NCI-H1092 treated with DMSO at 0.1 percent for 48 hours (cell line): ENCODE results near the gene ZC3H18.
A peak's percentile ranks its signal among the peaks of the same experiment; 100 is the strongest.

ENCODE experiments used
- DNase-seq: peaks from one replicate; lab custom pipeline; 2025; lab: John Stamatoyannopoulos, UW

The ZC3H18 gene

DNA sequence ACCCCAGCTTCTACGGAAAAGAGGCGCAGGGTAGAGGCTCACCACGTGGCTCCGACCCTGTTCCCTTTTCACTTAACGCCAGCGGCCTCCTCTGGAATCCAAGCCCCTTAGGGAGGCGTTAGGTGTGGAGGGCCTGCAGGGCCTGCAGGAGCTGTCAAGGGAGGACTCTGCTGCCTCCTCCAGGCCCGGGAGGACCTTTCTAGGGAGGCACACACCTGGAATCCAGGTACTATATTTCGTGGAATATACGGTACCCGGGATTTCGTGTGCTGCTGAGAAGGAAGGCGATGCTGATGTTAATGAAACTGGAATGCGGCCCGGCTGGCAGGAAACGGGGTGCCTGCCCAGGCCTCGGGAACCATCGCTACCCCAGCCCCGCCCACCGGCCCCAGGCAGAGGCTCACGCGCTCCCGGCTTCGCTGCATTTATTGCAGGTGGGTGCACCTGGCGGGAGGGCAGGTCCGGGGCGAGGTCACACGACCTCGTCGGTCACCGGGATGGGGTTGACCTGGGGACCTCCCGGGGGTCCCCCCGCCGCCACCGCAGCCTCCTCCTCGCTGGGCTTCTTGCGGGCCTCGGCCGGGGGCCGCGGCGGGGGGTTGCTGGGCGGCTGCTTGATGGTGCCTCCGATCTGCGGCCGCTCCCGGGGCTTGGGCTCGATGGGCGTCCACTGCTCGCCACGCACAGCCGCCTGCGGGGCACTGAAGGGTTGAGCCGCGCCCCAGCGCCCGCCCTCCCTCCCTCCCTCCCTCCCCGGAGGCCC is 72.9 kb downstream of the ZC3H18 start:
- no peak for DNase-seq

DNA sequence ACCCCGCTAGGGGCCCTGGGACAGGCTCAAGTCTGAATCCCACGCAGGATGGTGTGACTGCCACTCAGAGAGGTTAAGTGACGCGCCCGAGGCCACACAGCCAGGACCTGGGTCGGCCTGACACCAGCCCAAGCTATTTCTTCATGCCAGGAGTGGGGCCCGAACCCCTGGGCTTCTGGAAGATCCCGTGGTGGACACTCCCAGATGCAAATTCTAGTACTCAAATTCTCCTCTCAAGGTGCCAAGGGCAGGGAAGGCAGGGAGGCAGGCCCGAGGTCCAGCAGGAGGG is 73.4 kb downstream of the ZC3H18 start:
- no peak for DNase-seq

DNA sequence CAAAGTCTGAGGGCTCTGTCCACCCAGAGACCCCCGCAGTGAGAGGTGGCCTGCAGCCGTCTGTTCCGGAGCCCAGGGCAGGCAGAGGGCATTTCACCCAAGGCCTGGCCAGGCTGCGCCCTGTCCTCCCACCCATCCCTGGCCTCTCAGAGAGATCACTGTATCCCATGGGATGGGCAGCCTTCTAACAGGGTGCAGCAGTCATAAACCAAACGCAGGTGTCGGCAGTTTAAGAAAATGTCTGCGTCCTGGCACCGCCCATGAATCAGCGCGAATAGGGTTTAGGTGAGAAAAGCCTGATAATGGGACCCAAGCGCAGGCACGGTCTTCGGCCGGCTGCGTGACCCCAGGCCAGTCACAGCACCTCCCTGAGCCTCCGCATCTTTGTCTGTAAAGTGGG is 75.3 kb downstream of the ZC3H18 start:
- no peak for DNase-seq

DNA sequence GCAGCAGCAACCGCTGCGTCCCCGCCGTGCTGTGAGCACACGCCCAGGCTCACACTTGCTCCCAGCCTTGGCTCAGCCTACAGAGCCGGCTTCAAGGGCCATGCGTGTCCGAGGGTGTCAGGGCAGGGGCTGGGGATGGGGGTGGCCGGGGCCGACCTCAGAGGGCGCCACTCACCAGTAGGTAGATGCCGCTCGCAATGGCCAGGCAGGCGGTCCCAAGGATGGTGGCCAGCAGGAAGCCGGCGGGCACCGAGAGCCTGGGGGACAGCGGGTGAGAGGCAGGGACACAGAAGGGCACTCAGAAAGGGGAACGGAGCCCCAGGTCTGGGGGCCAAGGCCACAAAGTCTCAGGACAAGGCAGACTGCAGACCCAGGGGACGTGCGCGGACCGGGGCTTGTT is 75.7 kb downstream of the ZC3H18 start:
- DNase-seq = no peak

DNA sequence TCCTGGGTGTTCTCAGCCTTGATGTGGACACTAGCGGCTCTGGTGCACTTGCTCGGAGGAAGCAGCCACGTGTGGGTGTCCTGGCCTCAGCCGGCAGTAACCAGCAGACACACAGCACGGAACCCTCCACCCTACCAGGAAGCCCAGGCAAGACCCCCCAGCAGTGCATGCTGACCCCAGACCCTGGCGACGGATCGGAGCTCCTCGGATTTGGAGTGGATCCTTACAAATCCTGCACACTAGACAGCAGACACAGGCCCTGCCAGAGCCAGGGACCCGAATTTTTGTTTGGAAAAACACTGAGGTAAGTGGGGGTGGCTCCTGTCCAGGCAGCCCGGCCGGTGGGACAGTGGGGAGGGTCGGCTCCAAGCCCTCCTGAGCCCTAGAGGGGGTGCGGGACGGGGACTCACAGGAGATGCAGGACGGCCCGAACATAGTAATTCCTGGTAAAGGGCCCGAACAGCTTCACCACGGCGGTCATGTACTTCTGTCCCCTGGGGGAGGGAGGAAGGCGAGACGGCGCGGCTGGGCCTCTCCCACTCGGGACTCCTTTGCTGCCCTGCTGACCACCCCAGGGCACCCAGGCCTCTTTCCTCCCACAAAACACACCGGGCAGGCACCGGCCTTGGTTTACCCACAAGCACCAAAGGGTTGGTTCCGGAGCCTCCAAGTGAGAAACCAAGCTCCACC is 76.3 kb downstream of the ZC3H18 start:
- no peak for DNase-seq

DNA sequence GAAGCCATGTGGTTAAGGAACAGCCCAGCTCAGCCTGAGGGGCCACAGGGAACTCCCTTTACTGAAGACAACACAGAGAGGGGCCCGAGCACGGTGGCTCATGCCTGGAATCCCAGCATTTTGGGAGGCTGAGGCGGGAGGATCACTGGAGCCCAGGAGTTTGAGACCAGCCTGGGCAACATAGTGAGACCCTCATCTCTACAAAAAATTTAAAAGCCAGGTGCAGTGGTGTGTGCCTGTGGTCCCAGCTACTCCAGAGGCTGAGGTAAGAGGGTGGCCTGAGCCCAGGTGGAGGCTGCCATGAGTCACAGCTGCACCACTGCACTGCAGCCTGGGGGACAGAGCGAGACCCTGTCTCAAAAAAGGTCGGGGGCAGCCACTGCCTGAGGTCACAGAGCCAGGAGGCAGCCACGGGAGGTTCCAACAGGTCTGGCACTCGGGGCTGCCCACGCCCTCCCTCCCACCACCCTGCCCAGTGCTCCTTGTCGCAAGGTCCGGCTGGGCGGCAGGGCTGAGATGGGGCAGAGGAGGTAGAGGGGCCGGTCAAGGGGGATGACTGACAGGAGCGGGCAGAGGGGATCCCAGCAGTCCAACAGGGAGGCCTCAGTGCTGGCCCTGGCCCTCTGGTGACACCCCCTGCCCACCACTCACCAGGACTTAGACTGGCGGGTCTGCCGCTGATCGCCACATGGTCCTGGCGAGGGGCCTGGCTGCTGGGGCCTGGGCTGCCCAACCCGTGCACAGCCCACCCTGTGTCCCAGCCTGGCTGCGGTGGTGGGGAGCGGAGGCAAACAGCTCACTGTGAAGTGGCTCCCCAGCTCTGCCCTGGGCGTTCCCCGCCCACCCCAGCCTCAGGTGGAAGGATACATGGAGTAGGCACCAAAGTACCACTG is 77.2 kb downstream of the ZC3H18 start:
- DNase-seq = no peak

DNA sequence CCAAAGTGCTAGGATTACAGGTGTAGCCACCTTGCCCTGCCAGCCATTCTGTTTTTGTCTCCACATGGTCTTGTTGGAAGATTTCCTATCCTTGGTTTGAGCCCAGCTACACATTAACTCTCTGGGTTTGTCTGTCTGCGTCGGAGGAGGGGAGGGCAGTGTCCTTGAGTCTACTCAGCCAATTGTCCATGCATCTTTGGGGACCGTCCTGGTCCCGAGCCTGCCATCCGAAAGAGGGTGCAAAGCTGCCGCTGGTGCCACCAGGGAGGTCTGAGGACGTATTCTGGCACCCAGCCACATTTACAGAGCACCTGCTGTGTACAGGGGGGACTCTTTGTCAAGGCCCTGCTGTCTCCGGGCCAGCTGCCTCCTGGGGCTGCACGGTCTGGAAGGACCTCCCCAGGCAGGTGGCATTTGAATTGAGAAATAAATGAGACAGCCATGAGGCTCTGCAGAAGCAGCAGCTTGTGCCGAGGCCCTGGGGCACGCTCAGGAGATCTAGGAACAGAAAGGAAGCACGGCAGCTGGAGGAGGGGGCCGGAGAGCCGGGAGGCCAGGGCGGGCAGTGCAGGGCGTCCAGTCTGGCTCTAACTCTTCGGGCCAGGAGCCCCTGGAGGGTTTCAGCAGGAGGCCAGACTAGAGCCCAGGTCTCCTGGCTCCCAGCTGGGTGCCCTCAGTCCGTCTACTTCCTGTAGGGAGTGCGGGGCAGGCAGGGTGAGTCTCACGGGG is 79.2 kb downstream of the ZC3H18 start:
- peak; percentile 73 for DNase-seq

DNA sequence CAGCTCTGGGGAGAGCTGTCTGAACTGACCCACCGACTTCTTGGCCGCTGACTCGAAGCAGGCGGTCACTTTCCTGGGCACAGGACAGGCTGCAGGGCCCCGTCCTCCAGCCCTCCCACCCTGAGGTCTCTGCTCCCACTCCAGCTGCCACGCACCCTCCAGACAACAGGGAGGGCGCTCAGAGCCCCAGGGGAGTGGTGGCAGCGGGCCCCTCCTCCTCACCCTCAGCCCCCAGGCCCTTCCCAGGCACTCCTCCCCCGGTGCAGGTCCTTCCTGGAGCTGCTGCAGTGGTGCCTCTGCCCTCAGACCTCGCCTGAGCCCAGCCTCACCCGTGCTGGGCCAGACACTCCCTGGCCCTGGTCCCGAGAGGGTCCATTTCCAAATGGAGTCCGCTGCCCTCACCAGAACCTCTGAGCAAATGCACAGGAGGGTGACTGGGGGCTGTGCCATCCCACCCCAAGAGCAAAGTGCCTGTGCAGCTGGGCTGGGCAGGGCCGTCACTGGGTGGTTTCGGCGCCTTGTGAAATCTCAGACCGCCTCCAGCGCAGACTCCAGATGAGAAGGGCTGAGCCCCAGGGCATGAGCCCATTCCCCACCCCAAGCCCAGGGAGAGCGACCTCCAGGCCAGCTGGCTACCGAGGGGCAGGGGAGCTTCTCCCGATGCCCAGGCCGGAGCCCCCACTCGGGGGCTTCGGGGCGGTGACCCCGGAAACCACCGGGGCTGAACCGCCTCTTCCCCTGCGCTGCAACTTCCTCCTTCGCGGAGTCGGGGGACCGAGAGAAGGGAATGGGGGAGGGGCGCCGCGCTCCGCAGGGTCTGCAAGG is 79.9 kb downstream of the ZC3H18 start:
- no peak for DNase-seq

DNA sequence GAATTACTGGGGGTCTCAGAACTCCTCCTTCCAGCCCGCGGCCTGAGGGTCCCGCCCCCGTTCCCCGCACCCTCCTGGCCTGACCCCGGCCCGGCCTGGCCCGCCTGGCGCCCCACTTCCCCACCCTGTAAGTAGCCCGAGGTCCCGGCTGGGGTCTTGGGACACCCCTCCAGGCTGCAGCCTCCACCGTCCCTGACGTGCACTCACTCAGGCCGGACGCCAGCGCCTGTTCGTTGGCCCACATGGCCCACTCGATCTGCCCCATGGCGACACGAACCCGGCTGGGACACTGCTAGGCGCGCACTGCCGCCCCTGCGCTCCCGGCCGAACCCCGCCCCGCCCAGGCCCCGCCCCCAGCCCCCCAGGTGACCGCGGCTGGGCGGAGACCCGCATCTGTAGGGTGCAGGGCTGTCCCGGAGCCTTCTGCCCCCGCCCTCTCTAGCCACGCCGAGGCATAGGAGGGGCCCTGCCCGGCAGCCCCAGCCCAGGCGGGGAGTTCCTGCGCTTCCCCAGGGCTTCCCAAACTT is 80.6 kb downstream of the ZC3H18 start, which contains the start of gene CYBA:
TSS of gene CYBA (minus strand) at position 305 of the 527 bp plus-strand sequence. CDS start at position 265, 40 bp downstream.
- no peak for DNase-seq

DNA sequence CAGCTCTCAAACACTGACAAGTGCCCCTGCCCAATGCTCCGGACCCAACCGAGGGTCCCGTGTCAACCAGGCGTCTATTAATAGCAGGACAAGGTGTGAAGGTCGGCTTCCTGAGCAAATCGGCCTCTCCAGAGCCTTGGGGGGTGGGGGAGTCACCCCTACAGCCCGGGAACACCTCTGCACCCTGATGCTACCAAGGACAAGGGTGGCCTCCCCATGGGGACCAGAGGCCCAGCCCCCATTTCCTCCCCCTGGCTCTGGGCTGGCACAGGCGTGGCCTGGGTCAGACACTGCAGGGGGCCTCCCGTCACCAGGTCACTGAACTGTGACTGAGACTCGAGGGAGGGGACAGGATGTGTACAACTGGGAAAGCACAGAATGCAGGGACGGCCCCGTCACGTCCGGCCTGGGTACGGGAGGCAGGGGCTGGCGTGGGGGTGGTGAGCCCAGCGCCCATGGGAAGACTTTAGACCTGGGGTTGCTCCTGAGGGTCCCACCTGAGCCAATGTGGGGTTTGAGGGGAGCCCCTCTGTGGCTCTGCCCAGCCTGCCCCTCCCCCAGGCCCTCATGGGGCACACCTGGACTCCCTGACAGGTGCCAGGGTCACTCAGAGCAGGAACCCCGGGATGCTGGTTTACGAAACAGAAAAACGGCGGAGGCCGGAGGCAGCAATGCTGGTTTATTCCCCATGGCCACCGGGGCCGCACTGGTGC is 81.2 kb downstream of the ZC3H18 start:
- DNase-seq = no peak

DNA sequence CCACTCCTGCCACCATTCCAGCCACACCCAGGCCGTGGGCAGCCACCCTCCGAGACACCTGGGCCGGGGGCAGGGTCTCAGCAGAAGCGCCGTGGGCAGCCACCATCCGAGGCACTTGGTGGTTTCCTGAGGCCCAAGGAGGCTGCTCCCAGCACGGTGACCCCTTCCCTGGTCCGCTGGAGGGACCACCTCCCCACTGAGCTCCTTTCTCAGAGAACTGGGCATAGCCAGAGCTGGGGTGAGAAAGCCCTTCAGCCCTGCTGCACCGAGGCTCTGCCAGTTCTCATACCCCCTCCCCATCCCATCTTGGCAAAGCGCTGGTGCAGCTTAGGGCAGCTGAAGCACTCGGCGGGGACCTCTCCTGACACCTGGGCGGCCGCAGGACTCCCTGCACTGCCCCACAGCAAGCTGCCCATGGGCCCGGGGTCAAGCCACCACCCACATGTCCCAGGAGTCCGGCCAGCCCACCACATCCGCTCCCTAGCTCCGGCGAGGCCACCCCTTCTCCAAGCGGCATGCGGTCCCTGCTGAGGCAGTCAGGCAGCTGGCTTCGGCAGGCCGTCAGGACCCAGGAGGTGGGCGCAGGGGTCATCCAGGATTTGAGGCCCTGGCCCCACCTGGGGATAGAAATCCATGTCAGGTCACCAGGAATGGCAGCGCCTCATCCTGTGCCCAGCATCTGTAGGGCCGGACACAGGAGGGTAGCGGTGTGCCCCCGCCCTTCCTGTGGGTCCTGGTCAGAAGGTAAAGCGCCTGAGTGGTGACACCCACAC is 82.0 kb downstream of the ZC3H18 start:
- DNase-seq = no peak

DNA sequence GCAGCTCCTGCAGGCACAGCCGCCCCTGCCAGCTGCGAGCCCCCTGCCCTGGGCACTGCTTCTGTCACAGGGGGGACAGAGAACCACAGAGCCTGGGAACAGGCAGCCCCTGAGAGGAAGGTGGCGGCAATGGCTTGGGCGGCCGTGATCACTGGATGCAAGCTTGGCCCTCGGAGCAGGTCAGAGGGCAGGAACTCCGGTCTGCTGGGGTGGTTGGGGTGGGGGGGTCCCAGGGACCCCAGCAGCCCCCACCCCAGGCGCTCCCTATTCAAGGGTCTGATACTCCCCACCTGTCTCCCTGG is 82.5 kb downstream of the ZC3H18 start:
- no peak for DNase-seq

DNA sequence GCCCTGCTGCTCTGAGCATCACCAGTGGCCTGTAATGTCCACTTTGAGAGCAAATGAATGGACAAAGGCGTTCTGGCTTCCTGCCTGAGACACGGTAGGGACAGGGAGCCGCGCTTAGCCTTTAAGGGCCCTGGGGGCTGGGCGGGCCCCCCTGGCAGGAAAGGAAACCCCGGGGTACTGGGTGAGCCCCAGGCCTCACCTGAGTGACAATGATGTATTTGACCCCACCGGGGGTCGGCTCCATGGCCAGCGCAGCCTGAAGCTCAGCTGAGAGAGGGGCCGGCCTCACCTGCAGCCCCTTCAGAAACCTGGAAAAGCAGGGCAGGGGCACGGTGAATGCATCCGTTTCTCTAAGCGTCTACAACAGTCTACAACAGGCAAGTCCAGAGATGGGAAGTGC is 82.9 kb downstream of the ZC3H18 start:
- DNase-seq = no peak

DNA sequence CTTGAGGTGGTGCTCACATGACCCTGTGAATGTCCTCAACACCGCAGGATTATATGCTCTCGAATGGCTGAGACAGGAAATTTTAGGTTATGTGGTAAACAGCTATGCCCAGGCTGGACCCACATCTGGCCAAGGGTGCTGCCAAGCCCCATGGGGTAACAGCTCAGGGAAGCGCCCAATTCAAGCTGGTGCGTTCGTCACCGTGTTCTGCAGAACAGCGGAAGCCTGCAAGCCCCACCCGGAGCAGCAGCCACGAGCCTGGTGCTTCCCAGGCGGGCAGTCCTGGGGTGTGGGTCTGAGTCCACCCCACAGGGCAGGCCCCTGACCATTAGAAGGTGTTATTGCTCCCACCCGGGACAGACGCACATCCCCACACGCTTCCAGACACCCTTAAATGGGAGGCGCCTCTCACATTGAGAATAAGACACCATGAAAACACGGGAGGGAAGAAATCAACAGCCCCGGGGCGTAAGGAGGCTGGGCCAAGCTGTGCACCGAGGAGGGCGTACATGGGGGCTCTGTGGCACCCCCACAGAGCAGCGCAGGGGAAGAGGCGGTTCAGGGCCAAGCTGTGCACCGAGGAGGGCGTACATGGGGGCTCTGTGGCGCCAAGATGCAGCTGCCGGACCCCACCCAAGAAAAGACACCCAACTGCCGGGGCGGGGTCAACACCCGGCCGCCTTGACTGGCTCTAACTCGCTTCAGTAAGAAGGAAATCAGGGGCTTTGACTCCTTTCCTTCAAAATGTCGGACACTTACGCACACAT is 83.6 kb downstream of the ZC3H18 start:
- DNase-seq = no peak

DNA sequence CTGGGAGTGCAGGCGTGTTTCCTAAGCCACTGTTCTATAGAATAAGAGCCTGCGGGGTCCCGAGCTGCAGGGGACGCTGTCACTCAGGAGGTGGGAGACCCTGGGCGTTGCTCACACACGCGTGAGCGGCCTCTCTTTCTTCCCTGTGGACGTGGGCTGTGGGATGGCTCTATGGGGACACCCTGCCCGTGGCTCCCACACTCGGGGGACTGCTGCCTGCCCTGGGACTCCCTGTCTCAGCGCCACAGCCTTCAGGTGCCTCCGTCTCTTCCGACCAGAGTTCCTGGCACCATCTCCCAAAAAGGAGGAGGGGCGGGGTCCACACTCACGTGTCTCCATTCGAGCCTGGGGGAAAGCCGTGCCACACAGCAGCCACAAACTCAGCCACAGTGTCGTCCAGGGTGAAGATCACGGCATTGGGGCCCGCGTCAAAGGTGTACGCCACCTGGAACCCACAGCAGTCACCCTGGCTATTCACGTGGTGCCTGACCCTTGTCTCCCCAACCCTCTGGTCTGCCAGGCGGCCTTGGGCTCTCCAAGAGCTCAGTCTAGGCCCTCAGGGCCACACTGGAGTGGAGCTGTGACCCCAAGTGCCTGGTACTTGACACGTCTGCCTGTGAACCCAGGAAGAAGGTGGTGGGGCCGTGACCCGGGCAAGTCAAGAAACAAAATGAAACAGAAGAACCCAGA is 84.3 kb downstream of the ZC3H18 start:
- no peak for DNase-seq

DNA sequence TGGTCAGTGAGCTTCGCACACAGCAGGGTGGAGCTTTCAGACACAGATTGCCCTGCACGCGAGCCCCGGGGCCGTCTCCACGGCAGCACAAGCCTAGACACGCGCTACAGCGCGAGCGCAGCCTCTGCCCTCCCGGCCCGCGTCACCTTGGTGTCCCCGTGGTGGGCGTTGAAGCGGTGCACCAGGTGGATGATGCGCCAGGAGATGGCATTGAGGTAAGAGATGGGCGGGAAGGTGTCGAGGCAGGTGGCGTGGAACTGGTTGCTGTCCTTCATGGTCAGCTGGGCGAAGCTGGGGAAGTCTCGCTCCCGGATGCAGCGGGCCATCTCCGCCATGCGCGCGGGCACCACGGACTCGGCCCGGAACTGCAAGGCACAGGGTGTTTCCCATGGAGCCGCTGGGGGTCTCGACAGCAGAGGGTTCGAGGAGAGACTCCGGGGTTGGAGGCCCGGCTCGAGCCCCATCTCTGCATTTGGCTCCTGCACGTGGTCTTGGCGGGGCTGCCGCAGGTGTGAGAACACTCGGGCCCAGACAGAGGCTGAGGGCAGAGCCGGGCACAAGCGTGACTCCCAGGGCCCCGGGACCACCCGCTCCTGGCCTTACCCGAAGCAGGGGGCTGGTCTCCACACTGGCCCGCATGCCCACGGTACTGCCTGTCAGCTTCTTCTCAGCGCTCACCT is 85.0 kb downstream of the ZC3H18 start:
- DNase-seq = no peak

DNA sequence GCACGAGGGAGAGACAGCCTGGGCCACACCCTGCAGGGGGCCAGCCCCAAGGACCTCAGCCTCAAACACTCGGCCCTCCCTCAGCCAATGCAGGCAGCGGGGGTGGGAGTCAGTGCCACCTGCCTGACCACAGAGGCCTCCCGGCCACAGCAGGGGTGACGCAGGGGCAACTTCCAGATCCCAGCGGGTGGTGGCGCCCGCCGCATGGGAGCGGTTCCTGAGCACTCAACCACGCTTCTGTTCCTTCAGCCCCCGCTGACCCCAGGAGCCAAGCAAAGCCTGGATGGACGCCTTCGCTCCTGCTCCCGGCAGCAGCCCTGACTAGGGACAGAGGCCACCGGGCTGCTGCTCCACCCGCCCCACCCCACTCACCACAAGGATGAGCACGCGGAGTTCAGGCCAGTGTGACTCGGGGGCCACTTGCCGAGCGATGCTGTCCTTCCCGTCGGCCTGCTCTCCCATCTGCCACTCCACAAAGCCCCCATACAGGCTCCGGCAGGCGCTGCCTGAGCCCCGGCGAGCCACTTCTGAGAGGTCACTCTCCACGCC is 85.6 kb downstream of the ZC3H18 start:
- no peak for DNase-seq
